ENCODE data around the gene AP3S2.
"Not testable (repeated sequence)": the region's sequence is repeated elsewhere in the genome, so short reads cannot be mapped to it uniquely, and the experiment has no call there.

AP3S2 gene

DNA sequence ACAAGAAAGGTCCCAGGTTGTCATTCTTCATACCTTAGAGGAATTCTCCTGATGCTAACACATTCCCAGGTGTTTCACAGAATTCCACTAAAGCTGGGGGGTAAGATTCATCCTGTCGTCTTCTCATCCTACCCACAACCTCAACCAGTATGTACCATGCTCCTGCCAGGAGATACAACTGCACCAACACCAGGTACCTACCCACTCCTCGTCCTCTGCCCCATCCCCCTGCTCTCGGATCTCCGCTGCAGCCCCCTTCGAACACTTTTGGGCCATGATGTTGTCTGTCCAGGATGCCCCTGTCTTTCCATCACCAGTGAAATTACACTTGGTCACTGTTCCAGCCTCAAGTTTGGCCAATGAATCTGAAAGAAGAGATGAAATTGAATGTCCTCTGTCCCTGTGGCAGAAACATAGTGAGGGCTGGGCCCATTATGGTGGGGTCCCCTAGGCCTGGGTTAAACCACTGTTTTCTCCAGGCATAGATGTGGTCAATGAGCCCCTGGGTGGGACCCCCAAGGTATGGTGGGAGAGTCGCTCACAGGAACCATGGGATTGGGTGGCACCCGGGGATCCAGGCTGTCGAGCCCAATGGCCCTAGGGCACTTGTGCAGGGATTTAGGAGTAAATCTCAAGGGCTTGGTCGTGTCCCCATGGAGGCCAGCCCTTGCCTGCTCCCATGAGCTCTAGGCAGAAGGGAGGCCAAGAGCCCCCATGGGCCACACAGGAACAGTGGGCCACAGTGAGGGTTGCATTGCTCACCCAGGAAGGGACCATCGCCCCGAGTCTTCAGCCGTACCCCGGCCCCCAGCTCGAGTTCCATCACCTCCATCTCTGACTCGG is 9.4 kb upstream of the AP3S2 start:
- DNase-seq = no peak

DNA sequence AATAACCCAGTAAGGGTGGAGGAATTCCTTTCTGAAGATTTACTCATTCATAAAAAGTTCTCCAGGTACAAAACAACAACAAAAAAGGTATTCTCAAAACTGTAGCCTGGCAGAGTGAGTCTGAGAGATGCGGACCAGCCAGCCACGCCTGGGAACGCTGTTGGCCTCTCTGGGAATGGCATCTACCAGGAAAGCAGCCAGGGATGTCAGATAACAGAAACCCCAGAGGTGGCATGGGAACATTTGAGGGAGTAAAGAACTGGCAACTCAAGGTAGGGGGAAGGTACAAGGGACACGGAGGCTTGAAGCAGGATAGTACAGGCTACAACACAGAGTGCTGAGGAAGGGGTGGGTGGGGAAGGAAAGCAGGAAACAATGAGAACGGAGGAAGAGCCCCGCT is 7.1 kb upstream of the AP3S2 start:
- DNase-seq = no peak

GRCh38 chr15:89899951-89900567 is 6.3 kb upstream of the AP3S2 start:
- DNase-seq = no peak

- DNase-seq = no peak
Observed at GRCh38 chr15:89899295-89899945, 5.6 kb upstream of the AP3S2 start.

GRCh38 chr15:89898614-89899294 is 5.0 kb upstream of the AP3S2 start:
- no peak for DNase-seq

DNA sequence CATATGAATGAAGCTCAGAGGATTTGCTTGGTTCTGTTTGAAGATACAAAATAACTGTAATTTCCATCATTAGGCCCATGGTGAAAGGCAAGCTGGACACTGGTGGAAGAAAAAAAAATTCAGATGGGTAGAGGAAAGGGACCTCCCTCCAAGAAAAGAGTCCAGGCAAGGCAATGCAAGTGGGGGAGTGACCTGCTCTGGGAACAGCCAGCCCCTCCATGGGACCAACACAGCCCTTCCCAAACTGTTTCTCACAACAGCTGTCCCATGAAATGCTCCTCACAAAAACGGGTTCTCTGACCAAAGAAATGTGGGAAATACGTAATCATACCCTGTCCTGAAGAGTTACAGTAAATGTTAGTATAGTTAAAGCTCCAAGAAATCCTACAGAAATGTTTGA is 4.4 kb upstream of the AP3S2 start:
- DNase-seq = no peak

DNA sequence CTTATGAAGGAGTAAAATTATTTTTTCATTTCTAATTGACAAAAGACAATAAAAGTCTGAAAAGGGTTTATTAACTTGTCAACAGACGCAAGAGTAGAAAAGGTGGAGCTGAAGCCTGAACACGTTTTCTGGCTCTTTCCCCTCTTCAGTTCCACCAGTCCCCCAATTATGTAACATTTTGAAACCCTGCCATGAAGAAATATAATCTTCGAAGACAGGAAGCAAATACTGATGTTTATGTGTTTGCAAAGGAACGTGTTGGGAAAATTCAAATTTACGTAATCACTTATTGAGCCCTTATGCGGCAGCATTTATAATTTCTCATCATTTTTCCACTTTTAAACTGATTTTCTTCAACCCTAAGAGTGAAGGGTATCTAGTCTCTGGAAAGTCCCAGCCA is 767 bp downstream of the AP3S2 start:
- DNase-seq = no peak

DNA sequence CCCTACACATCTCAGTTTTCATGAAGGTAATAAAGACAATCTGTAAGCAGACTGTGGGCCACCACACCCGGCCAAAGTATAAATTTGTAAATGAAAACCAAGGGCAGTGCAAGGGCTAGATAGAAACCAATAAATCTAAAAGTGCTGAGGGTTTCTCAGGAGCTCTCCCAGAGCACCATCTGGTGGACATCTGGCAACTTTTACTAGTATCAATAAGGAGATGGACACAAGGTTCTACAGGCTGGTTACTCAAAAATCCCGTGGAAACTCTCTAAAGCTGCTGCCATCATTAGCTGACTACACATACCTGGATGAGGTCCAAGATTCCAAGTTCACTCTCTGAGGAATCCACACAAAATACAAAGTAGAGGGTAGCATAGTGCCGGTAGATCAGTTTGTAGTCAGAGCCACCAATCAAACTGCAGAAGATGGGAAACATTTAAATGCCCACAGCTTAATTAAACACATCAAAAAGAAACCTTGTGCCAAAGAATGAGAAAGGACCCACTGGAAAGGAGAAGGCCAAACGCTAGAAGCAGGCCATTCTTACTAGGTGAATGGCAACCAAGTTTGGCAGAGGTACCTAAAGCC is 5.5 kb downstream of the AP3S2 start:
- DNase-seq = no peak

GRCh38 chr15:89885611-89886010 is 8.2 kb downstream of the AP3S2 start:
- DNase-seq = no peak

DNA sequence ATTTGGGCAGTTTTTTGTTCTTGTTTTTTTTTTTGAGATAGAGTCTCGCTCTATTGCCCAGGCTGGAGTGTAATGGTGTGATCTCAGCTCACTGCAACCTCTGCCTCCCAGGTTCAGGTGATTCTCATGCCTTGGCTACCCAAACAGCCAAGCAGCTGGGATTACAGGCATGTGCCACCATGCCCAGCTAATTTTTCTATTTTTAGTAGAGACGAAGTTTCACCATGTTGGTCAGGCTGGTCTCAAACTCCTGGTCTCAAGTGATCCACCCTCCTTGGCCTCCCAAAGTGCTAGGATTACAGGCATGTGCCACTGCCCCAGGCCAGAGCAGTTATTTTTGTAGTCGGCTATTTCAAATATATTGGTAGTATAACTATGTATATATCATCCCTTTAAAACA is 8.6 kb downstream of the AP3S2 start:
- not testable (repeated sequence) for DNase-seq

GRCh38 chr15:89883518-89883917 is 10.3 kb downstream of the AP3S2 start:
- no peak for DNase-seq

GRCh38 chr15:89880727-89881126 is 13.1 kb downstream of the AP3S2 start:
- DNase-seq = no peak

DNA sequence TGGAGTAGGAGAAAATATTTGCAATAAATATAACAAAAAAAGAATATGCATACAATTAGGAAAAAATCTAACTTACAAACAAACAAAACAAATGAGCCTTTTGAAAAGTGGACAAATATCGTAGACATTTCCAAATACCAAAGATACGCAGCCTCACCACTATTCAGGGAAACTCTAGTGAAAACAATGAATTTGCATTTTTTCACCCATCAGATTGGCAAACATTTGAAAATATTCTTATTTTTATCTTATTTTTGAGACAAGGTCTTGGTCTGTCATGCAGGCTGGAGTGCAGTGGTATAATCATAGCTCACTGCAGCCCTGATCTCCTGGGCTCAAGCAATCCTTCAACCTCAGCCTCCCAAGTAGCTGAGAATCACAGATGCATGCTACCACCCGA is 15.5 kb downstream of the AP3S2 start:
- DNase-seq = no peak

GRCh38 chr15:89877083-89877425 is 16.7 kb downstream of the AP3S2 start:
- DNase-seq = no peak

- DNase-seq = no peak
Observed at GRCh38 chr15:89876396-89877082, 17.3 kb downstream of the AP3S2 start.

GRCh38 chr15:89875741-89876140 is 18.1 kb downstream of the AP3S2 start:
- no peak for DNase-seq

- DNase-seq = peak; percentile 24
Observed at GRCh38 chr15:89874926-89875564, 18.7 kb downstream of the AP3S2 start.

- no peak for DNase-seq
Observed at GRCh38 chr15:89870688-89871288, 23.0 kb downstream of the AP3S2 start.

GRCh38 chr15:89870006-89870405 is 23.8 kb downstream of the AP3S2 start:
- DNase-seq = no peak

DNA sequence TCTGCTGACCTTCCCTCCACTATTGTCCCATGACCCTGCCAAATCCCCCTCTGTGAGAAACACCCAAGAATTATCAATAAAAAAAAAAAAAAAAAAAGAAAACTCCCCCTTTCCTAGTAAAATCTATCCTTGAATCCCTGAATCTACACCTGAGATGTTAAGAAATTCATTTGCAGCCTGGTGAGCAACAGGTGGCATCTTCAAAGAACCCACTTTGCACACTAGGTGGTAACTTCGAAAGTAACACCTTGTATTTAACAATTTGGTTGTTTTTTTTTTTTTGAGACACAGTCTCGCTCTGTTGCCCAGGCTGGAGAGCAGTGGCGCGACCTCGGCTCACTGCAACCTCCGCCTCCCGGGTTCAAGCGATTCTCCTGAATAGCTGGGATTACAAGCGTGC is 24.3 kb downstream of the AP3S2 start:
- not testable (repeated sequence) for DNase-seq

- DNase-seq = no peak
Observed at GRCh38 chr15:89864958-89865739, 28.6 kb downstream of the AP3S2 start.

Data from NCI-H2029 treated with DMSO at 0.1 percent for 48 hours (cell line).